ENCODE measurements around the gene LONP2. TPM values are rescaled to one million over a fixed set of nuclear protein-coding genes. Genes with fewer than 3 reads are reported as not detected.

Gene LONP2
- polyA plus RNA-seq, 1 donor from 2014 or later = 38.6 TPM

DNA sequence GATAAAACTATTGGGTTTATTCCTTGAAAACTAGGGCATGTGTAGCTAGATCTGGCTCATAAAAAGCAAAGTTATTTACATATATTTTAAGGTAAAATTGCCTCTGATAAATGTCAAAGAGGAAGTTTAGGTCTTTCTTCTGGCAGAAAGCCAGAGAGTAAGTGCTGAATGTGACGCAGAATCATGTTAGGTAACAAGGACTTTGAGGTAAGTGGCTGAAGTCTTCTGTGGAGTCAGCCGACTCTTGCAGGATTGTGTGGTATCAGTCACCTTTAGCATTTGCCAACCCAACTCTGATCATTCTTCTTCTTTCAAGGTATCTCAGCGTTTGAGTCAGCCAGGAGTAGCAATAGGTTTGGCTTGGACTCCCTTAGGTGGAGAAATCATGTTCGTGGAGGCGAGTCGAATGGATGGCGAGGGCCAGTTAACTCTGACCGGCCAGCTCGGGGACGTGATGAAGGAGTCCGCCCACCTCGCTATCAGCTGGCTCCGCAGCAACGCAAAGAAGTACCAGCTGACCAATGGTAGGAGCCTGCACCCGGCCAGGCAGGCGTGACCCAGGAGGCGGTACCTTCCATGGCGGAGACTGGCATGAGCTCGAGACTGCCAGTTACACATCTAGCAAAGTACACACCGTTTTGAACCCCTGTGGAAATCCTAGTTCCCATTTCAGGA is 103.2 kb downstream of the LONP2 start:
- H4K20me1 ChIP-seq (ENCODE audit: insufficient read depth) = no peaks in the 10 kb centered on the region
- no peaks in the 10 kb centered on the region for H3K27me3 ChIP-seq (ENCODE audit: insufficient read depth, low read depth, low read length)
- peaks cover 3% of the 10 kb centered on the region for H3F3A ChIP-seq (ENCODE audit: insufficient read depth, low read length, poor library complexity, severe bottlenecking)
- peaks cover 8% of the 10 kb centered on the region for H3K79me2 ChIP-seq (replicated peaks; ENCODE audit: insufficient read depth, low read length)
- H3K36me3 ChIP-seq (ENCODE audit: insufficient read depth, low read length) = peaks cover 6% of the 10 kb centered on the region
- H3K9ac ChIP-seq (ENCODE audit: low read length) = no peak overlapping the region
- no peaks in the 10 kb centered on the region for H3K9me3 ChIP-seq (ENCODE audit: low read length)
- no peak overlapping the region for H2AFZ ChIP-seq (ENCODE audit: low read depth, low read length)
- H3K27ac ChIP-seq (ENCODE audit: low read length) = no peak overlapping the region
- no peaks in the 10 kb centered on the region for H3K9me2 ChIP-seq (ENCODE audit: insufficient read depth, low read length)
- no peak overlapping the region for H3K4me3 ChIP-seq (ENCODE audit: low read length)
- H3K4me2 ChIP-seq (ENCODE audit: low read length) = no peak overlapping the region
- TF ChIP-seq MXI1 (conservative IDR thresholded peaks at IDR 0.05; ENCODE audit: poor library complexity, severe bottlenecking) (no peak), RAD21 (conservative IDR thresholded peaks at IDR 0.05) (no peak), EZH2 (IDR thresholded peaks at IDR 0.05; ENCODE audit: borderline replicate concordance, insufficient read depth, low read length, poor library complexity, severe bottlenecking) (no peak), EP300 (conservative IDR thresholded peaks at IDR 0.05; ENCODE audit: poor library complexity, severe bottlenecking) (no peak), POLR2AphosphoS5 (IDR thresholded peaks at IDR 0.05) (no peak), SMC3 (conservative IDR thresholded peaks at IDR 0.05; ENCODE audit: poor library complexity) (no peak), TAF1 (IDR thresholded peaks at IDR 0.05; ENCODE audit: low read depth) (no peak)
- TF ChIP-seq, protein P1, sequence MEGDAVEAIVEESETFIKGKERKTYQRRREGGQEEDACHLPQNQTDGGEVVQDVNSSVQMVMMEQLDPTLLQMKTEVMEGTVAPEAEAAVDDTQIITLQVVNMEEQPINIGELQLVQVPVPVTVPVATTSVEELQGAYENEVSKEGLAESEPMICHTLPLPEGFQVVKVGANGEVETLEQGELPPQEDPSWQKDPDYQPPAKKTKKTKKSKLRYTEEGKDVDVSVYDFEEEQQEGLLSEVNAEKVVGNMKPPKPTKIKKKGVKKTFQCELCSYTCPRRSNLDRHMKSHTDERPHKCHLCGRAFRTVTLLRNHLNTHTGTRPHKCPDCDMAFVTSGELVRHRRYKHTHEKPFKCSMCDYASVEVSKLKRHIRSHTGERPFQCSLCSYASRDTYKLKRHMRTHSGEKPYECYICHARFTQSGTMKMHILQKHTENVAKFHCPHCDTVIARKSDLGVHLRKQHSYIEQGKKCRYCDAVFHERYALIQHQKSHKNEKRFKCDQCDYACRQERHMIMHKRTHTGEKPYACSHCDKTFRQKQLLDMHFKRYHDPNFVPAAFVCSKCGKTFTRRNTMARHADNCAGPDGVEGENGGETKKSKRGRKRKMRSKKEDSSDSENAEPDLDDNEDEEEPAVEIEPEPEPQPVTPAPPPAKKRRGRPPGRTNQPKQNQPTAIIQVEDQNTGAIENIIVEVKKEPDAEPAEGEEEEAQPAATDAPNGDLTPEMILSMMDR (IDR thresholded peaks at IDR 0.05; ENCODE audit: poor library complexity, severe bottlenecking) = no peak
- TF ChIP-seq, protein P2, sequence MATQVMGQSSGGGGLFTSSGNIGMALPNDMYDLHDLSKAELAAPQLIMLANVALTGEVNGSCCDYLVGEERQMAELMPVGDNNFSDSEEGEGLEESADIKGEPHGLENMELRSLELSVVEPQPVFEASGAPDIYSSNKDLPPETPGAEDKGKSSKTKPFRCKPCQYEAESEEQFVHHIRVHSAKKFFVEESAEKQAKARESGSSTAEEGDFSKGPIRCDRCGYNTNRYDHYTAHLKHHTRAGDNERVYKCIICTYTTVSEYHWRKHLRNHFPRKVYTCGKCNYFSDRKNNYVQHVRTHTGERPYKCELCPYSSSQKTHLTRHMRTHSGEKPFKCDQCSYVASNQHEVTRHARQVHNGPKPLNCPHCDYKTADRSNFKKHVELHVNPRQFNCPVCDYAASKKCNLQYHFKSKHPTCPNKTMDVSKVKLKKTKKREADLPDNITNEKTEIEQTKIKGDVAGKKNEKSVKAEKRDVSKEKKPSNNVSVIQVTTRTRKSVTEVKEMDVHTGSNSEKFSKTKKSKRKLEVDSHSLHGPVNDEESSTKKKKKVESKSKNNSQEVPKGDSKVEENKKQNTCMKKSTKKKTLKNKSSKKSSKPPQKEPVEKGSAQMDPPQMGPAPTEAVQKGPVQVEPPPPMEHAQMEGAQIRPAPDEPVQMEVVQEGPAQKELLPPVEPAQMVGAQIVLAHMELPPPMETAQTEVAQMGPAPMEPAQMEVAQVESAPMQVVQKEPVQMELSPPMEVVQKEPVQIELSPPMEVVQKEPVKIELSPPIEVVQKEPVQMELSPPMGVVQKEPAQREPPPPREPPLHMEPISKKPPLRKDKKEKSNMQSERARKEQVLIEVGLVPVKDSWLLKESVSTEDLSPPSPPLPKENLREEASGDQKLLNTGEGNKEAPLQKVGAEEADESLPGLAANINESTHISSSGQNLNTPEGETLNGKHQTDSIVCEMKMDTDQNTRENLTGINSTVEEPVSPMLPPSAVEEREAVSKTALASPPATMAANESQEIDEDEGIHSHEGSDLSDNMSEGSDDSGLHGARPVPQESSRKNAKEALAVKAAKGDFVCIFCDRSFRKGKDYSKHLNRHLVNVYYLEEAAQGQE (IDR thresholded peaks at IDR 0.05; ENCODE audit: borderline replicate concordance) = no peak

DNA sequence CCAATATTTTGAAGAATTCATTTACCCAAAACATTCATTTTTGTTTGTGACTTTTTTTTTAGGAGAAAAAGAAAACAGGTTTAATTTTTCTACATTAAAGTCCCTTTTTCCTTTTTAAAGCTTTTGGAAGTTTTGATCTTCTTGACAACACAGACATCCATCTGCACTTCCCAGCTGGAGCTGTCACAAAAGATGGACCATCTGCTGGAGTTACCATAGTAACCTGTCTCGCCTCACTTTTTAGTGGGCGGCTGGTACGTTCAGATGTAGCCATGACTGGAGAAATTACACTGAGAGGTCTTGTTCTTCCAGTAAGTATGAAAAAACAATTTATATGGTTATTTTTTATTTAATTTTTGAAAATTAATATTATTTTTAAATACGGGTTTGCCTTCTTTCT is 103.9 kb downstream of the LONP2 start:
- H4K20me1 ChIP-seq (ENCODE audit: insufficient read depth) = no peaks in the 10 kb centered on the region
- H3K4me3 ChIP-seq (ENCODE audit: low read length) = no peak overlapping the region
- no peak overlapping the region for H3K27ac ChIP-seq (ENCODE audit: low read length)
- H3K9me3 ChIP-seq (ENCODE audit: low read length) = no peaks in the 10 kb centered on the region
- no peak overlapping the region for H3K4me2 ChIP-seq (ENCODE audit: low read length)
- H3K27me3 ChIP-seq (ENCODE audit: insufficient read depth, low read depth, low read length) = no peaks in the 10 kb centered on the region
- H3K79me2 ChIP-seq (replicated peaks; ENCODE audit: insufficient read depth, low read length) = peaks cover 8% of the 10 kb centered on the region
- H3K9me2 ChIP-seq (ENCODE audit: insufficient read depth, low read length) = no peaks in the 10 kb centered on the region
- H3F3A ChIP-seq (ENCODE audit: insufficient read depth, low read length, poor library complexity, severe bottlenecking) = peaks cover 3% of the 10 kb centered on the region
- peaks cover 11% of the 10 kb centered on the region for H3K36me3 ChIP-seq (ENCODE audit: insufficient read depth, low read length)
- TF ChIP-seq POLR2AphosphoS5 (IDR thresholded peaks at IDR 0.05) (no peak), MXI1 (conservative IDR thresholded peaks at IDR 0.05; ENCODE audit: poor library complexity, severe bottlenecking) (no peak), EZH2 (IDR thresholded peaks at IDR 0.05; ENCODE audit: borderline replicate concordance, insufficient read depth, low read length, poor library complexity, severe bottlenecking) (no peak), RAD21 (conservative IDR thresholded peaks at IDR 0.05) (no peak), SMC3 (conservative IDR thresholded peaks at IDR 0.05; ENCODE audit: poor library complexity) (no peak), EP300 (conservative IDR thresholded peaks at IDR 0.05; ENCODE audit: poor library complexity, severe bottlenecking) (no peak), TAF1 (IDR thresholded peaks at IDR 0.05; ENCODE audit: low read depth) (no peak)
- TF ChIP-seq, protein P1 (IDR thresholded peaks at IDR 0.05; ENCODE audit: poor library complexity, severe bottlenecking) = no peak
- TF ChIP-seq, protein P2 (IDR thresholded peaks at IDR 0.05; ENCODE audit: borderline replicate concordance) = no peak
- H2AFZ ChIP-seq (ENCODE audit: low read depth, low read length) = no peak overlapping the region
- no peak overlapping the region for H3K9ac ChIP-seq (ENCODE audit: low read length)

Data from neural cell (in vitro differentiated cells).